GM19025 (cell line): Measurements from ENCODE around the gene GFAP.

ENCODE experiments used
- ATAC-seq: cut with Tn5 transposase; IDR thresholded peaks from one replicate; pipeline ENCODE4 v1.9.1; 2021; ENCODE audit warnings: mild to moderate bottlenecking, low read depth, moderate library complexity; ENCODE audit not compliant: unreplicated experiment

GFAP gene

DNA sequence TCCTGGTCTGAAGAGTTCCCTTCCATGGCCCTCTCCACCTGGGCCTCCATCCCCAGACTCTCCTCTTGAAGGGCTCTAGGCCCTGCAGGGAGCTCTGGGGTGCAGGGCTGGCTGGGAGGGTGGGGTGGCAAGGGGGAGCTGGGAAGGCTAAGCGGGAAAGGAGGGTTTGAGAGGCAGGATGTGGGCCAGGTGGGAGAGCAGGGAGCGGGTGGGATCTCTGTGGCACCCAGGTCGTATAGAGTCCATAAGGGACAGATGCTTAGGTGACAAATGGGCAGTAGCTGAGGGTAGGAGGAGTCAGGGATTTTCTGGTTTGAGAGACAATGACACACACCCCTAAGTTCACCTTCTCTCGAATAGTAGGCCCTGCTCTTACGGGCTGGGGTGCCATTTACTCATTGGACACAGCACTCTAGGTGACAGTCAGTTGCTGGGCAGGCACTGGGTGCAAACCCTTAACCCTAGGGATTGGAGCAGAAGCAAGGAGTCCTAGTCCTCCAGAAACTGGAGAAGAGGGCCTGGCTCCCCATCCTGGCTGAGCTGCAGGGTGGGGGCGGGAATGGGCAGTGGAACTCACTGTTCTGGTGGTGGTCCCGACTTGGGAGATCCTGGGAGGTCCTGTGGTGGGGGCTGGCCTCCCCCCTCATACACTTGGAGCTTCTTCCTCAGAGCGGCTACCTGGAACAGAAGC lies 16.9 kb upstream of the GFAP start:
- ATAC-seq: no peak

DNA sequence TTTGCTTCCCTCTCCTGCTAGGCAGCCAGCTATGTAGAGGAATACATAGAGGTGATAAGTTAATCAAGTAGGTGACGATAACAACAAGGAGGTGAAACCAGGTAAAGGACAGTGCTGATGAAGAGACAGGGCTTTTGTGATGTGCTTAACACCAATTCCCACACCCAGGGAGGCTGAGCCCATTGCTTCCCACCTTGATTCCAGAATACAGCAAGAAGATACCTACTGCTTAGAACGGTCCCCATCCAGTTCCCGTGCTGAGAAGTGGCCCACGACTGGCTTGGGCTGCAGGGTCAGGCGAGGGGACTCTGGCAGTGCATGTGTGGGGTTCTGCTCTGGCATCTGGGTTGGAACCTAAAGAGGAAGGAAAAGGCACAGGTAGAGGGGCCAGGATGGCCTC lies 16.1 kb upstream of the GFAP start:
- no peak for ATAC-seq

DNA sequence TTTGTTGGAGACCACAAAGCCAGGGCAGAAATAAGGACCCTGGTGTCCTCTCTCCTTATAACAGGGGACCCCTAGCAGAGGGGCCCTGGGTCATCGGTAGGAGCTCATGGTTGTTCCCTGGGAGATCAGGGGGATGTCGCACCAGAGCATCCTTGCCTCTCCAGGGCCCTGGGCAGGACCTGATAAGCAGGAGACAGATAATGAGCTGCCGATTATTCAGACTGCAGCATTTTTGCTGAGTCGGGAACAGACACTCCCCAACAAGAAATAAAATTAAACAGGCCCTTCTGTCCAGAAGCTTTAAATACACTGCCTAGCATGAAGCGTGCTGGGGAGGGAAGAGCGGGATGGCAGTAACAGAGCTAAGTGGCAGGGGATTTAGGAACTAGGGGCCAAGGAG lies 15.4 kb upstream of the GFAP start:
- ATAC-seq: no peak

DNA sequence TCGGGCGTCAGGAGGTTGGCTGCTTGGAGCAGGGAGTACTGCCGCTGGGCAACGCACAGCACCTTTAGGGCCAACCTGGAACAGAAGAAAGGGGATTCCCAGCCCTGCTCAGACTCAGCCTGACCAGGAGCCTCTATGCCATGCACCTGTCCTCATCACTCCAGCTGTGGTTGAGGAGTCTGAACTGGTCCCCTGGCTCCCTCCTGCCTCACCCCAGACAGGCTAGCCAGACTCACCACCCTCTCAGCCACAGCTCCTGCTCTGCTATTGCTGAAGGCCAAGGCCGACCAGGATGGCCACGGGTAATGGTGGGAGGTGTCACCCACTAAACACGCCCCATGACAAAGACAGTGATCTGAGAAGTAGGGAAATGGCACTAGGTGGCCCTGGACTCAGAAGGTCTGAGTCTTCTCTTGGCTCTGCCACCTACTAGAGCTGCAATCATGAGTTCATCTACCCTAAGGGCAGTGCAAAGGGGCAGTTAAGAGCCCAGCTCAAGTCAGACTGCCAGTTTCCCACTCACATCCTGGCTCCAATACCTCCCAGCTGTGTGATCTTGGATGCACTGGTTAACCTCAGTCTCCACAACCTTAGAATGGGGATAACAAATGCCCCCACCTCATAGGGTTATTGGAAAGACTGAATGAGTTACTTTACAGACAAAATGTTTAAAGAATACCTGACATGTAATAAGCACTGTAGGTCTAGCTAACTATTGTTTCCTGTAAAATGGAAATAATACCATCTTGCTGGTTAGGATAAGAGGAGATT lies 13.8 kb upstream of the GFAP start:
- ATAC-seq: no peak

DNA sequence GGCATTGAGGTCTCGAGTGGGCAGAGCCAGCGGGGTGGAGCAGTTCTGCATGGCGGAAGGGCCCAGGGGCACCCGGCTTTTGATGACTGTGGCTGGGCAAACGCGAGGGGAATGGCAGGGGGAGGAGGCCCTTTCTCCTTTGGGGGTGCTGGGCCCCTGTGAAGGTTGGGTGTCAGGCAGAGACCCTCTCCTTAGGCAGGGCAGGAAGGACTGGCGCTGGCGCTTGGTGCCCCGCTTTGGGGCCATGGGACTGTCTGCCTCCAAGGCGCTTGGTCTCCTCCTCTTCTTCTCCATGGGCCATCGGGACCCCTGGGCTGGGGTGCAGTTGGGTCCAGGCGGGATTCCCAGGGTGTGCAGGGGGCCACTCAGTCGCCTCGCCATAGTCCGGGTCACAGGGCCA lies 12.8 kb upstream of the GFAP start:
- no peak for ATAC-seq

DNA sequence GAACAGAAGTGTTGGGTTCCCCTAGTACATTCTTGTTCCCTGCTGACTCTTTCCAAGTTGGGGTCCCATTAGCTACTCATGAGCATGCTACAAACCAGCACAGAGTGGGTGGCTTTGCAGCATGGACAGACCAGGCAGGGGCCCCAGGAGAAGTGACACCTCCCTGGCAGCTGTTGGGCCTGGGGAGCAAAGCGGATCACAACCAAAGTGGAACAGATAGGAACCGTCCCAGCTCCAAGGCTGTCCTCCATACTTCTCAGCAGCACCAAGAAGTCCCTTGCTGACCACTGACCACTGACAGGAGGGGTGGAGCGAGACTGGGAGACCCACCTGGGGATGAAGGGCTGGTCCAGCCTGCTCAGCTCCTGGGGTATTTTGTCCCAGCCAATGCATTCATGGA lies 12.4 kb upstream of the GFAP start:
- ATAC-seq: no peak

DNA sequence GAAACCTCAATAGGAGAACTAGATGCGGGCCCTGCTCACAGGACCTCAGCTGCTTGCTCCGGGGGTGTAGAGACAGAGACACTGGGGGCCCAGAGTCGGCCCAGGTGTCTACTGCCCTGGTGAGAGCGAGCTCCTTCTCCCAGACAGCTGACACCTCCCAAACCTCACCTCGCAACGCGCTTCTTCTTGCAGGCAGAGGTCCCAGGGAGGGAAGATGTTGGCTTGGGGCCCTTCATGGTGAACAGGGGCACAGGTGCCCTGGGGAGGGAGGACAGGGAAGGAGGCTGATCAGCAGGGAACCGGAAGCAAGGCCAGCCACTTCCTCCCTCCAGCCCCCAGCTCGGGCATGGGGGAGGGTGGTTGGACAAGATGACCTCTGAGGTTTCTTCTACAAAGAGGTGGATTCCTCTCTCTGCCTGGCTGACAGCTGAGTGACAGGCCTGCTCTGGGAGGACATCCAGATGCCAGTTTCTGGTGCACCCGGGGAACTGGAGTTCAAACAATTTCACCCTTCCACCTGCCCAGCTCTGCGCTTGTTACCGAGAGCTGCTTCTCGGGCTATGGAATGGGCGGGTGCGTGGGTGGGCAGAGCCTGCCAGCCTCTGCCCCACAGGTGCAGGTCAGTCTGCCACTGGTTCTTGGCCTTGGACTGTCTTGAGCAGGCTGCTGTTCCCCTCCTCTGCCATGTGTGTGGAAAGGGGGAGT lies 11.7 kb upstream of the GFAP start:
- ATAC-seq: no peak

DNA sequence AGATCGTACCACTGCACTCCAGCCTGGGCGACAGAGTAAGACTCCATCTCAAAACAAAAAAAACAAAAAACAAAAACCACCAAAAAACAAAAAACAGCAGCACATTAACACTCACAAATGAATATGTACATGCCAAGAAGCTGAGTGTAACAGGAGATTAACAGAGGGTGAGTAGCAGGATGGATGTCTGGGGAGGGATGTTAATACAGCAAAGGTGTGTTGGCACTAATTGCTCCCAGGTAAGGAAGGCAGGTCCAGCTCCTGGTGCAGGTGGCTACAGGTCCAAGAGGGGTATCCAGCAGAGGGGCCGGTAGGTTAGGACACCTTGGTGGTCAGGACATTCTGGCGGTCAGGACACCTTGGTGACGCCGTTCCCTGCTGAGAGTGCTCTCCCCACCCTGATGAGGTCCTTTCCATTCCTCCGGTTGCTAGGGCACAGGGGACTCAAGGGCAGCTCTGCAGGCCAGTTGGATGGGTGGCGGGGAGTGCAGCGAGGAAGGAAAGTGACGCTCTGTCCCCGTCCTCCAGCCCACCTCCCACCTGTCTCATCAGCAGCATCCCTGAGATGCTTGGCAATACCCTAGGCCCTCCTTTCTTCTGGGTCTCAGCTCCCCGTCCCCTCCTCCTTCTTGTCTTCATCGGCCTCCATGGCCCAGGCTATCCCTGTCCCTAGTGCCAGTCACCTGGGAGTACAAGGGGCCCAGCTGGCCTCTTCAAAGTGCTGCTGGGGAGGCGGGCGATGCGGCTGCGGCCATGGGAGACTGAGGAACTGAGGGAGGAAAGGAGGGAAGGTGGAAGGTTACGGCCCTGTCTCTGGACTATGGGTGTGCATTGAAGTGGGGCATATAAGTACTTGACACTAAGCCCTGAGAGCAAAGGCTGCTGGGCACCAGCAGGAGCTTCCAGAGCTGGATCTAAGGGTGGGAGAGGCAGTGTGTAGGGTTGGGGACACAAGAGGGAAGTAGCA lies 10.7 kb upstream of the GFAP start:
- no peak for ATAC-seq

DNA sequence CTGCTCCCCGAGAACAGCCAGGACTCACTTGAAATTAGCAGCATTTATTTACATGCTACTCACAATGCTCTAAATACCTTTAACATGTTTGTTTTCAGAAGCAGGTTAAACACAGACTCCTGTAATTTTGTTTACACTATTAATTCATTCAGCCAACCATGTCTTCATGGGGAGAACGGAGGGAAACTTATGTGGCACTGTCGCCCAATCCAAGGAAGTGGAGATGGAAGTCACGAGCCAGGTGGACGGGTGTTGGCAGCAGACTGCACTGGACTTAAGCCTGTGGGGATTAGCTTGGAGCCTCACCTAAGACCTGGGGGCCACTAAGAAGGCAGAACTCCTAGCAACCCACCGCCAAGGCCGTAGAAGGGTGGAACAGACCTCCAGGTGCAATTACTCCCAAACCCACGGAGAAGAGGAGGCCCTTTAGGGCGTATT lies 8.8 kb upstream of the GFAP start:
- no peak for ATAC-seq

DNA sequence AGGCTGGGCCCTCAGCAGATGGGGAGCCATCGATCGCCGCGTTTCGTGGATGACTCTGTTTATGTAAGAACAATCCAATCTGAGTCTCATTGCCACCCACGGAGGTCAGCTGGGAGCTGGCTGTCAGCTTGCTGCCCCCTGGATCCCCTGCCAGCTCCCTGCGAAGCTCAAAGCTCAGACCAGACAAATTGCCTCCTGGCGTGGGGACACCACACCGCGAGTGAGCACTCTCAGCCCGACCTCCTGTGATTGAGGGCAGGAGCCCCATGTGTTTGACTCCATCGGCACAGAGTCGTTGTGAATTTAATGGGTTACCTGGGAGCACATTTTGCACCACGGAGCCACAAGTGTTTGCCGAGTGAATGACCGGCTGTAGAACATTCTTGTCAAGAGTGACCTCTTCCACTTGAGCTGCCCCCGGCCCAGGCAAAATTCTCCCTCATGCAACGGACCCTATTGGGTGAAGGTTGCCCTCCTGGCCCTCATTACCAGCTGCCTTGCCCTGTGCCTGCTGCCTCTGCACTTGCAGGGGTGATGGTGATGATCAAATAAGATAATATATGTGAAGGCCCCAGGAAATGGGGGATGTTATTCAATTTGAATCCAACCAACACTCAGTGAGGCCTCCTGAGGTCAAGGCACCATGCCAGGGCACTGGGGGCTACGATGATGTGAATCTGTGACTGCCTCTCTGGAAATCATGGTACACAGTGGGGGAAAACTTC lies 7.6 kb upstream of the GFAP start:
- ATAC-seq: no peak

DNA sequence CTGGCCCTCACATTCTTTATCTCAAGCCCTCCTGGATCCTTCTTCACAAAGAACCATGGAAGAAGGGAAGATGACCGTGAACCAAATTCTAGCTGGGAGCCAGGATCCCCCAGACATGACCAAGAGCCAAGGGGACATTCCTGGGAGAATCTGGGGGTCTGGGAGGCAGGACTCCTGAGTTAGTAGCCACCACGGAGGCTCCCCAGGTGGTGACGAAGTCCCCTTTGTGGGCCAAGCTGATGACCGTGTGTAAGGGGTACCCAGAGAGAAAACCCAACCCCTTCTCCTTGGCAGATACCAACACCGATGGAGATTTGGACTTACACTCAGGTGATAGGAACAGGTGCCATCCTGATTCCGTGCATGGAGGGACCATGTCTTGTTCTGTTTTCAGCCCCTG lies 6.8 kb upstream of the GFAP start:
- ATAC-seq: no peak

DNA sequence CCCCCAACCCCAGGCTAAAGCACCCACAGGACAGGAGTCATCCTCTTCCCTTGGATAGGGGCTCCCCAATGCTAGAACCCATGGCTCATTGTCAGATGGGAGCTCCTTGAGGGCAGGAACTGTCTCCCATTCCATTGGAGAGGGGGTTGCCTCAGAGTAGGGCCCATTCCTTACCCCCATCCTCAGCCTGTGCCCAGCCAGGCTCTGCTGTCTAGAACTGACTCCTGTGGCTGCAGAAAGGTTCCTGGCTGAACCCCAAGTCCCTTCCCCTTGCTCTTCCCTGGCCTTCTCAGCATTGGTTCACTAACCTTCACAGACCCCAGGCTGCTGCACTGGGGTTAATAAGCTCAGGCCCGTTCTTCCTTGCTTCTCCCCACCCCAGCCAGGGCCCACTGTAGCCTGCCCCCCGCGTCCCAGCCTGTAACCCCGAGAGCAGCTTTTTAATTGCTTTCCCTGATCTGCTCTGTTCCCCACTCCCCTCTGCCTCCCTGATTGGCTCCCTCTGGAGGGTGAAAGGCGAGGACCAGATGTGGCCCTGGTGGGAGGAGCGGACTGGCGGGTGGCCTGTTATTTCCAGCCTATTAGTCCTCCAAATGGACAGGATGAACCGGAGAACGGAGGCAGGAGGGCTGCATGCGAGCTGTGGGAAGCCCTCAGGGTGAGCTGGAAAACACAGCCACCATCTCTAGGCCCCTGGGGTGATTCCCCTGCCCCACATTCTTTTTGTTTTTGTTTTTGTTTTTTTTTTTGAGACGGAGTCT lies 6.0 kb upstream of the GFAP start:
- ATAC-seq: no peak

DNA sequence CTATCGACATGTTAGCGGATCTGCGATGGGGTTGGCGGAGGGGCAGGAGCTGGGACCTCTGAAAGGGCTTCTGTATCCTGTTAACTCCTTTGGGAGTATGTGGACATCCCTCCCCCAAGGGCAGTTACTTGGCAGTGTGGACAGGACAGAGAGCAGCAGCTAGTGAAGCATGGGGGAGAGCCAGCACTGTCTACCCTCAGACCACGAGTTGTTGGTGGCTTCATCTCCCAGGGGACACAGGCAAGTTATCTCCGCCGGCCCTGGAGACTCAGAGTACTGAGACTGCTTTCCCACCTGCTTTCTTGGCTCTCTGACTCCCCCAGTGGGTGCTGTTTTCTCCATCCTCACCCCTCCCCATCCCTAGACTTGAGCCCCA lies 5.3 kb upstream of the GFAP start:
- ATAC-seq: no peak

DNA sequence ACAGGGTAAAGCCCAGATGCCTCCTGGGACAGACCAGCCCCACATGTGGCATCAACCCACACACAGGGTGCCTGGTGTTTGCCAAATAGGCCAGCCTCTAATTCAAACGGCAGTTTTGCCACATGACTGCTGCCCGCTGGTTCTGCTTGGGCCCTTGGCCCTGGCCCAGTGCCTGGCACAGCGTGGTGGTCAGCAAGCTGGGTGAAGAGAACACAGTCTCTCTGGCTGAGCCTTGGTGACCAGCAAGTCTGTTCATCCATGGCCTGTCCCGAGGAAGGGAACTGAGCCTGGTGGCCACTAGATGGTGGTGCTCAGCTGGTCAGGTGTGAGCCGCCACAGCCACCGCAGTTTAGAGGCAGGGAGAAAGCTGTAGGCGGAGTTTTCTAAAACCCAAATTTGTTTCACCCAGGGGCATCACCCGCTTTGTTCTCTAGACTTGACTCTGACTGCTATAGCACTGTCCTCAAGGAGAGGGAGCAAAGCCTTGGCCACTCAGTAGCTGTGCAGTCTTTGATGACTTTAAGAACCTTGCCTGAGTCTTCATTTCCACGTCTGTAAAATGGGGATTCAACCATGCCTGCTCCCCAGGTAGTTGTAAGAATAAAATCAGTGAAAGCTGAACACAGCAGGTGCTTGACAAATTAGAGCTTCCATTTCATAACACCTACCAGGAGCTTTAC lies 4.7 kb upstream of the GFAP start:
- no peak for ATAC-seq

DNA sequence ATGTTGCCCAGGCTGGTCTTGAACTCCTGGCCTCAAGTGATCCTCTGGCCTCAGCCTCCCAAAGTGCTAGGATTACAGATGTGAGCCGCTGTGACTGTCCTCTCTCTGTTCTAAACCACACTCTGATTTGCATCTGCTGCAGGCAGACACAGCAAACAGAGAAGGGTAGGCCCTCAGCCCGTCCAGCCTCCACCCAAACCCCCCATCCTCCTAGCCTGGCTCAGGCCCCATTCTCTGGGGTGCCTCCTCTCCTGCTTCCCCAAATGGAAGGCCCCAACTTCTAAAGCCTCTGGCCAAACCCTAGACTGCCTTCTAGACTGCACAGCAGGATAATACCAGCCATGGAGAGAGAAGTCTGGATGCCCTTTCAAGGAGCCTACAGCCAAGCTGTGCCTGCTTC lies 4.1 kb upstream of the GFAP start:
- no peak for ATAC-seq

DNA sequence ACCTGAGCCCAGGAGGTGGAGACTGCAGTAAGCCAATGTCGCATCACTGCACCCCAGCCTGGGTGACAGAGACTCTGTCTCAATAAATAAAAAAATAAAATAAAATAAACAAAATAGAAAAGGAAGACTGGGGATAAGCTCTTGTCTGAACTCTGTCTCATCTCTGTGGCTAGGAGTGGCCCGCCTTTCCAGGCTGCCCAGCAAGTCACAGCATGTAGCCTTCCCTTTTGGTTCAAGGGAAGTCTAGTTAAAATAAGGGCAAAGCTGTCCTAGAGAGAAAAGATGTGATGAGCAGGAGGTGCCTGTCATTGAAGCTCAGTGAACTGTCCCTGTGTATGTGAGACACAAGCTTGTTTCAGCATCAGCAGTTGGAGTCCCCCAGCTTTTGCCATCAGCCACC lies 2.7 kb upstream of the GFAP start:
- no peak for ATAC-seq

DNA sequence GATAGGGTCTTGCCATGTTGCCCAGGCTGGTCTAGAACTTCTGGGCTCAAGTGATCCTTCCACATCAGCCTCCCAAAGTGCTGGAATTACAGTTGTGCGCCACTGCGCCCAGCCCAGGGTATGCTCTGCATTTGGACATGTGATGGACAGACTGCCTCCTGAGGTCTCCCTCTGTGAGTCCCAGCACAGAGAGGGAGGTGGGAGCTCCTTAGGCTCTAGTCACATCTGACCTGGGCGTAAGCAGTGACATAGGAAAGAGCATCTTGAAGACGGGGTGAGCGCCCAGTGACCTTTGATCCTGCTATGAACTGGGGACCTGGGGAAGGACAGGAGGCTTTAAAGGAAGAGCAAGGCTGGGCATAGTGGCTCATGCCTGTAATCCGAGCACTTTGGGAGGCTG lies 2.2 kb upstream of the GFAP start:
- ATAC-seq: no peak

DNA sequence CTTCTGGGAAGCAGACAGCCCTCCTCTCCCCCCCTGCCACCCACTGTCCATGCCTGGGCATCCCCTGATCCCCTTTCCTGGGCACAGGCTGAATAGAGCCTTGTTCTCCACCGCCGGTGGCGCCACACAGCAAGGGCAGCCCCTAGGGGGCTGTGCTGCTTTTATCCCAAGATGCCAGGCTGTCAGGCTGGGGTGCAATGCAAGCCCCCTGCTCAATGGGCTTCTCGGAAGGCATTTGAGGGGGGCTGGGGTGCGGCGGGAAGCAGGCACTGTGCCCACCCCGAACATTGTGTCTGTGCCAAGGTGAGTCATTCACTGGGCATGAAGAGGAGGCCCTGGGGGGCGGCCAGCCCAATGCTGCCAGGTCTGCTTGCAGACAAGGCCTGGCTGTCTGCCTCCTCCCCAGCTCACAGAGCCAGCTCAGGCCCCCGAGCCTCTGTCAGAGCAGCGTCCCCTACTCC lies 1.5 kb upstream of the GFAP start:
- ATAC-seq: no peak
